Endodermal cell (in vitro differentiated cells): Measurements from ENCODE around the gene ZPBP. TPM values are rescaled to one million over a fixed set of nuclear protein-coding genes. Genes with fewer than 3 reads are reported as not detected.

Experiments
- DNase-seq: peaks from one replicate; pipeline ENCODE4 v3.0.0-alpha.2; 2017
- H3K27ac ChIP-seq: 2 replicates; pipeline ENCODE4 v1.5.1; 2013; ENCODE audit warnings: mild to moderate bottlenecking, low read depth, low read length, moderate library complexity
- H3K27me3 ChIP-seq: 2 replicates; pipeline ENCODE4 v1.6.1; 2013; ENCODE audit warnings: mild to moderate bottlenecking, low read length, moderate library complexity; ENCODE audit not compliant: insufficient read depth, control insufficient read depth, poor library complexity, severe bottlenecking
- H3K36me3 ChIP-seq: 2 replicates; pipeline ENCODE4 v1.7.0; 2013; ENCODE audit warnings: mild to moderate bottlenecking, low read length, moderate library complexity; ENCODE audit not compliant: control insufficient read depth, insufficient read depth
- H3K4me1 ChIP-seq: one replicate; pipeline ENCODE4 v1.7.0; 2013; ENCODE audit warnings: low read length; ENCODE audit not compliant: control insufficient read depth, insufficient read depth
- H3K4me3 ChIP-seq: 2 replicates; pipeline ENCODE4 v1.5.1; 2013; ENCODE audit warnings: mild to moderate bottlenecking, low read length, moderate library complexity
- H3K9ac ChIP-seq: 2 replicates; pipeline ENCODE4 v1.6.1; 2013; ENCODE audit warnings: mild to moderate bottlenecking, low read length, moderate library complexity; ENCODE audit not compliant: poor library complexity, severe bottlenecking; ENCODE audit errors: extremely low read depth
- H3K9me3 ChIP-seq: 2 replicates; pipeline ENCODE4 v1.6.1; 2013; ENCODE audit warnings: mild to moderate bottlenecking, low read length, moderate library complexity; ENCODE audit not compliant: control insufficient read depth
- H3K27ac Mint-ChIP-seq: 2 replicates; pipeline ENCODE4 v1.8.0; 2020; ENCODE audit warnings: mixed read lengths
- H3K27me3 Mint-ChIP-seq: 2 replicates; pipeline ENCODE4 v1.8.0; 2021; ENCODE audit warnings: mild to moderate bottlenecking, mixed read lengths; ENCODE audit not compliant: insufficient read depth
- H3K36me3 Mint-ChIP-seq: 2 replicates; pipeline ENCODE4 v1.8.0; 2020; ENCODE audit warnings: low read depth, mixed read lengths
- H3K4me1 Mint-ChIP-seq: 2 replicates; pipeline ENCODE4 v1.8.0; 2020; ENCODE audit warnings: mixed read lengths
- H3K4me3 Mint-ChIP-seq: 2 replicates; pipeline ENCODE4 v1.8.0; 2020; ENCODE audit warnings: mild to moderate bottlenecking, moderate library complexity, mixed read lengths
- H3K9me3 Mint-ChIP-seq: 2 replicates; pipeline ENCODE4 v1.8.0; 2020; ENCODE audit warnings: mild to moderate bottlenecking, mixed read lengths
- WGBS, 2 experiments: methylation state at CpG; one replicate each; pipeline versions ENCODE4 v1.1.5 to v1.1.7; 2013; ENCODE audit warnings: missing lambda C conversion rate in 2 of 2, mixed read lengths in 1 of 2; ENCODE audit not compliant: insufficient coverage in 1 of 2, insufficient read length in 1 of 2; 5-methylcytosine and 5-hydroxymethylcytosine counted together
- total RNA-seq, 2 donors: library from RNA; stranded (reverse); fragmentation: NEBNext Ultra II Directional in 1 of 2; extraction: Animal tissue kit (Norgen Biotek cat#: 25700) in 1 of 2; gene quantifications; 2 replicates in 1 of 2; 3 replicates in 1 of 2; pipeline ENCODE4 v1.2.1, GENCODE V29; 2021
- TF ChIP-seq, protein P1 (sequence below): fragments of 200-600 bp; sonication (generic); conservative IDR thresholded peaks from 2 replicates; pipeline ENCODE4 v1.5.0; 2021; ENCODE audit warnings: antibody characterized with exemption, mild to moderate bottlenecking

ZPBP gene
- total RNA-seq, 2 donors from 2014 or later: not detected

DNA sequence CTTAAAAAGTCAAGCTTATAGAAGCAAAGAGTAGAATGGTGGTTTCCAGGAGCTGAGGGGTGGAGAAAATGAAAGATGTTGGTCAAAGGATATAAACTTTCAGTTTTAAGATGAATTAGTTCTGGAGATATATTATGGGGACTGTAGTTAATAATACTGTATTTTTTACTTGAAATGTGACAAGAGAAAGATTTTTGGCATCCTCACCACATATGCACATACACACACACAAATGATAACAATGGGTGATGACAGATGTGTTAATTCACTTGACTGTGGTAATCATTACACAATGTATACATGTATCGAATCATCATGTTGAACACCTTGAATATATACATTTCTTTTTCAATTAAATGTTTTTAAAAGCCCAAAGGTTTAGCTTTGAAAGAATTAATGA, 32.7 kb upstream of the ZPBP start:
- no peaks in the 10 kb centered on the region for H3K9me3 Mint-ChIP-seq
- no peaks in the 10 kb centered on the region for H3K4me1 ChIP-seq
- H3K9me3 ChIP-seq: no peaks in the 10 kb centered on the region
- no CpG with 5 or more reads among the region's 1 CpG for WGBS, 2 experiments
- DNase-seq: no peak
- no peaks in the 10 kb centered on the region for H3K27me3 Mint-ChIP-seq
- no peak overlapping the region for H3K27ac ChIP-seq
- TF ChIP-seq, protein P1, sequence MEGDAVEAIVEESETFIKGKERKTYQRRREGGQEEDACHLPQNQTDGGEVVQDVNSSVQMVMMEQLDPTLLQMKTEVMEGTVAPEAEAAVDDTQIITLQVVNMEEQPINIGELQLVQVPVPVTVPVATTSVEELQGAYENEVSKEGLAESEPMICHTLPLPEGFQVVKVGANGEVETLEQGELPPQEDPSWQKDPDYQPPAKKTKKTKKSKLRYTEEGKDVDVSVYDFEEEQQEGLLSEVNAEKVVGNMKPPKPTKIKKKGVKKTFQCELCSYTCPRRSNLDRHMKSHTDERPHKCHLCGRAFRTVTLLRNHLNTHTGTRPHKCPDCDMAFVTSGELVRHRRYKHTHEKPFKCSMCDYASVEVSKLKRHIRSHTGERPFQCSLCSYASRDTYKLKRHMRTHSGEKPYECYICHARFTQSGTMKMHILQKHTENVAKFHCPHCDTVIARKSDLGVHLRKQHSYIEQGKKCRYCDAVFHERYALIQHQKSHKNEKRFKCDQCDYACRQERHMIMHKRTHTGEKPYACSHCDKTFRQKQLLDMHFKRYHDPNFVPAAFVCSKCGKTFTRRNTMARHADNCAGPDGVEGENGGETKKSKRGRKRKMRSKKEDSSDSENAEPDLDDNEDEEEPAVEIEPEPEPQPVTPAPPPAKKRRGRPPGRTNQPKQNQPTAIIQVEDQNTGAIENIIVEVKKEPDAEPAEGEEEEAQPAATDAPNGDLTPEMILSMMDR: no peak
- H3K9ac ChIP-seq: no peak overlapping the region
- H3K27ac Mint-ChIP-seq: no peak overlapping the region
- H3K4me1 Mint-ChIP-seq: no peaks in the 10 kb centered on the region
- H3K4me3 ChIP-seq: no peak overlapping the region
- no peaks in the 10 kb centered on the region for H3K27me3 ChIP-seq
- no peaks in the 10 kb centered on the region for H3K36me3 ChIP-seq
- H3K36me3 Mint-ChIP-seq: no peaks in the 10 kb centered on the region
- no peak overlapping the region for H3K4me3 Mint-ChIP-seq

DNA sequence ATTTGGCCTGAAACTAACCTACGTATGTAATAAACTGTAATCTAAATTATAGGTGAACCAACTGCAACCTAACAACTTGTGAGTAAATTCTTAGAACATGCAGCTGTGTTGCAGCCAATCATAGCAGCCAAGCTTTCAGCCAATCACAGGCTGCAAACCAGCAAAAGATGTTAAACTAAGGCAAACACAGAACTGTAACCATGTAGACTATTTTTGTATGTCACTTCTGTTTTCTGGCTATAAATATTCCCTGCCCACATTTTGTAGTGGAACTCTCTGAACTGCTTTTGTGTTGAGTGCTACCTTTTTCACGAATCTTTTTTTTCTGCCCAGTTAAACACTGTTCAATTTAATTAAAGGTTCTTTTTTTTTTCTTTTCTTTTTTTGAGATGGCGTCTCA, 28.2 kb upstream of the ZPBP start:
- Mint-ChIP-seq H3K9me3 (no peaks in the 10 kb centered on the region), H3K4me3 (no peak overlapping the region), H3K36me3 (no peaks in the 10 kb centered on the region), H3K4me1 (no peaks in the 10 kb centered on the region), H3K27me3 (no peaks in the 10 kb centered on the region), H3K27ac (no peak overlapping the region)
- WGBS, 2 experiments: 80 to 93% methylated on average over 1 to 3 of the region's 3 CpGs
- H3K9ac ChIP-seq: no peak overlapping the region
- H3K27me3 ChIP-seq: no peaks in the 10 kb centered on the region
- no peaks in the 10 kb centered on the region for H3K9me3 ChIP-seq
- DNase-seq: no peak
- no peaks in the 10 kb centered on the region for H3K4me1 ChIP-seq
- TF ChIP-seq, protein P1: no peak
- no peak overlapping the region for H3K4me3 ChIP-seq
- no peaks in the 10 kb centered on the region for H3K36me3 ChIP-seq
- H3K27ac ChIP-seq: no peak overlapping the region

DNA sequence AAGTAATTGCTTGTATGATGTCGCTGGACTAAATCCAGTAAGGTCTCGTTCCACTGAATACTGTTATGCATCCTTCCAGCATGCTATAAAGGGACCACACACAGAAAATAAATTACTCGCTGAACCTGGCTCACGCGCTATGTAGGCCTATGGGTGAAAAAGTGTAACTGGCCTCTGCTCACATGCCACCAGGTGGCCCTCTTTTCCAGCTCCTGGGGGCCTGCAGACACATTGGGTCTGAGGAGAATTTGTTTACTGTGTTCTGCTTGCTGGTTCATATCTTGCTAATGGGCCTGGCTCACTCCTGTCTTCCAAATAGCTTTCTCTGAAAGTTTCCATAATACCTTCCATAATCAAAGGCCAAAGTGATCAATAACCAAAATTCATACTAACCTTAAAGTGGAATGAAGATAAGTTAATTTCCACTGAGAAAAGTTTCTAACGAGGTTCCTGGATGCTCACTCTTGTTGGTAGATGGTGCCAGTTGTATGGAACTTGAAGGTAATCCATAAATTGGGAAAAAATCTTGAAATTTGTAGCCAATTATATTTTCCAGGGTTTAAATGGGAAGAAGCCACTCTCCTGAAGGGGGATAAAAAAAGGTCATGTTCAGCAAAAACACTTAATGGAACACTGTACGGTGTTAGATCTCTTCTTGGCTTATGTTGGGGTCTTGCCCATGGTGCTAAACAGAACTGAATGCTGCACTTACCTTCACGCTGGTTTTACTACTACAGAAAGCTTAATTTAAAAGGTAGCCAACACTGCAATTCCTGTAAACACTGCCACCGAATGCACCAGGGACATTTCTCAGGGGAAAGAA, 27.0 kb upstream of the ZPBP start:
- Mint-ChIP-seq H3K27me3 (no peaks in the 10 kb centered on the region), H3K27ac (no peak overlapping the region), H3K4me3 (no peak overlapping the region), H3K36me3 (no peaks in the 10 kb centered on the region), H3K9me3 (no peaks in the 10 kb centered on the region), H3K4me1 (no peaks in the 10 kb centered on the region)
- Histone ChIP-seq H3K36me3 (no peaks in the 10 kb centered on the region), H3K4me3 (no peak overlapping the region), H3K9me3 (no peaks in the 10 kb centered on the region), H3K9ac (no peak overlapping the region), H3K27ac (no peak overlapping the region), H3K27me3 (no peaks in the 10 kb centered on the region), H3K4me1 (no peaks in the 10 kb centered on the region)
- 83 to 94% methylated on average over 3 to 9 of the region's 9 CpGs for WGBS, 2 experiments
- TF ChIP-seq, protein P1: peak; percentile 89
- DNase-seq: peak; percentile 82
